ENCODE results near the gene TMOD2. TPM values are rescaled to one million over a fixed set of nuclear protein-coding genes. Genes with fewer than 3 reads are reported as not detected.

Gene TMOD2
- total and polyA plus RNA-seq, 2 donors (not counting 1 experiment from before 2014, with no cell fraction given): 7.0 to 11.2 TPM

DNA sequence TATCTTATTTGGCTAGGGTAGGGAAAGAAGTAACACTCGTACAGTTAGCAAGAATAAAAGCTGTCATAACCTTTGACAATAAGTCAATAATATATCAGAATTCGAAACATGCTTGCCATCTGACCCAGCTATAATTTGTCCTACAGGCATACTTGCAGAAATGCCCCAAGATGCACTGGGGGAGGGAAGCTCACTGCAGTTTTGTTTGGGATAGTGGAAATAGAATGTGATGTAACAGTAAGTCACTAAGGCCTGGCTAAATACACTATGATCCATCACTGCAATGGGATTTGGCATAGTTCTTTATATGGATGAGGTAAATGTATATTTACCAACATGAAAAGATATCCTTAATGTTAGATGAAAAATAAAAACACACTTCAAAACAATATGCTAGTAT, 52.6 kb downstream of the TMOD2 start:
- H3K4me3 ChIP-seq (replicated peaks in 1 of 4; ENCODE audit: control extremely low read depth in 1 of 4, insufficient read depth in 1 of 4, low read depth in 3 of 4, low read length in 4 of 4): no peak overlapping the region
- H3K9me3 ChIP-seq (ENCODE audit: control insufficient read depth, insufficient read depth, low read depth, low read length): no peaks in the 10 kb centered on the region
- H3K79me2 ChIP-seq (ENCODE audit: control insufficient read depth, insufficient read depth, low read length): no peaks in the 10 kb centered on the region
- H3K27ac ChIP-seq (ENCODE audit: insufficient read depth, low read length): no peak overlapping the region
- H2AFZ ChIP-seq (ENCODE audit: low read length): no peak overlapping the region
- TF ChIP-seq, protein P1, sequence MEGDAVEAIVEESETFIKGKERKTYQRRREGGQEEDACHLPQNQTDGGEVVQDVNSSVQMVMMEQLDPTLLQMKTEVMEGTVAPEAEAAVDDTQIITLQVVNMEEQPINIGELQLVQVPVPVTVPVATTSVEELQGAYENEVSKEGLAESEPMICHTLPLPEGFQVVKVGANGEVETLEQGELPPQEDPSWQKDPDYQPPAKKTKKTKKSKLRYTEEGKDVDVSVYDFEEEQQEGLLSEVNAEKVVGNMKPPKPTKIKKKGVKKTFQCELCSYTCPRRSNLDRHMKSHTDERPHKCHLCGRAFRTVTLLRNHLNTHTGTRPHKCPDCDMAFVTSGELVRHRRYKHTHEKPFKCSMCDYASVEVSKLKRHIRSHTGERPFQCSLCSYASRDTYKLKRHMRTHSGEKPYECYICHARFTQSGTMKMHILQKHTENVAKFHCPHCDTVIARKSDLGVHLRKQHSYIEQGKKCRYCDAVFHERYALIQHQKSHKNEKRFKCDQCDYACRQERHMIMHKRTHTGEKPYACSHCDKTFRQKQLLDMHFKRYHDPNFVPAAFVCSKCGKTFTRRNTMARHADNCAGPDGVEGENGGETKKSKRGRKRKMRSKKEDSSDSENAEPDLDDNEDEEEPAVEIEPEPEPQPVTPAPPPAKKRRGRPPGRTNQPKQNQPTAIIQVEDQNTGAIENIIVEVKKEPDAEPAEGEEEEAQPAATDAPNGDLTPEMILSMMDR (conservative IDR thresholded peaks at IDR 0.05 in 1 of 2, IDR thresholded peaks at IDR 0.05 in 1 of 2; ENCODE audit: low read depth in 1 of 2, low read length in 2 of 2): no peak
- TF ChIP-seq EZH2 (IDR thresholded peaks at IDR 0.05; ENCODE audit: low read length, missing control alignments): no peak
- no peaks in the 10 kb centered on the region for H3K4me1 ChIP-seq (ENCODE audit: control insufficient read depth, extremely low read depth, insufficient read depth, low read length)
- H3K36me3 ChIP-seq (ENCODE audit: control insufficient read depth, insufficient read depth, low read length): peaks cover 5% of the 10 kb centered on the region
- no peaks in the 10 kb centered on the region for H3K27me3 ChIP-seq (ENCODE audit: control insufficient read depth, insufficient read depth, low read length)
- no peaks in the 10 kb centered on the region for H4K20me1 ChIP-seq (ENCODE audit: control insufficient read depth, extremely low read depth, insufficient read depth, low read length)
- peak in 1 of 2 donors; percentile 34 for DNase-seq (ENCODE audit: low read depth in 2 of 2)
- no peak overlapping the region for H3K4me2 ChIP-seq (ENCODE audit: extremely low read depth, insufficient read depth, low read length)
- no peak overlapping the region for H3K9ac ChIP-seq (ENCODE audit: insufficient read depth, low read length)

GRCh38 chr15:51806123-51806522, 54.7 kb downstream of the TMOD2 start:
- Histone ChIP-seq H2AFZ (ENCODE audit: low read length) (no peak overlapping the region), H3K4me3 (replicated peaks in 1 of 4; ENCODE audit: control extremely low read depth in 1 of 4, insufficient read depth in 1 of 4, low read depth in 3 of 4, low read length in 4 of 4) (no peak overlapping the region), H3K79me2 (ENCODE audit: control insufficient read depth, insufficient read depth, low read length) (no peaks in the 10 kb centered on the region), H3K27ac (ENCODE audit: insufficient read depth, low read length) (no peak overlapping the region), H3K36me3 (ENCODE audit: control insufficient read depth, insufficient read depth, low read length) (peaks cover 5% of the 10 kb centered on the region), H3K27me3 (ENCODE audit: control insufficient read depth, insufficient read depth, low read length) (no peaks in the 10 kb centered on the region), H3K4me1 (ENCODE audit: control insufficient read depth, extremely low read depth, insufficient read depth, low read length) (no peaks in the 10 kb centered on the region), H3K4me2 (ENCODE audit: extremely low read depth, insufficient read depth, low read length) (no peak overlapping the region), H3K9ac (ENCODE audit: insufficient read depth, low read length) (no peak overlapping the region), H3K9me3 (ENCODE audit: control insufficient read depth, insufficient read depth, low read depth, low read length) (no peaks in the 10 kb centered on the region), H4K20me1 (ENCODE audit: control insufficient read depth, extremely low read depth, insufficient read depth, low read length) (no peaks in the 10 kb centered on the region)
- TF ChIP-seq EZH2 (IDR thresholded peaks at IDR 0.05; ENCODE audit: low read length, missing control alignments): no peak
- TF ChIP-seq, protein P1 (conservative IDR thresholded peaks at IDR 0.05 in 1 of 2, IDR thresholded peaks at IDR 0.05 in 1 of 2; ENCODE audit: low read depth in 1 of 2, low read length in 2 of 2): no peak
- no peak for DNase-seq (ENCODE audit: low read depth in 2 of 2)

GRCh38 chr15:51809457-51809856, 58.1 kb downstream of the TMOD2 start:
- Histone ChIP-seq H3K27ac (ENCODE audit: insufficient read depth, low read length) (no peak overlapping the region), H3K9me3 (ENCODE audit: control insufficient read depth, insufficient read depth, low read depth, low read length) (no peaks in the 10 kb centered on the region), H3K4me3 (replicated peaks in 1 of 4; ENCODE audit: control extremely low read depth in 1 of 4, insufficient read depth in 1 of 4, low read depth in 3 of 4, low read length in 4 of 4) (no peak overlapping the region), H3K27me3 (ENCODE audit: control insufficient read depth, insufficient read depth, low read length) (no peaks in the 10 kb centered on the region), H3K79me2 (ENCODE audit: control insufficient read depth, insufficient read depth, low read length) (no peaks in the 10 kb centered on the region), H3K36me3 (ENCODE audit: control insufficient read depth, insufficient read depth, low read length) (peaks cover 5% of the 10 kb centered on the region), H3K4me2 (ENCODE audit: extremely low read depth, insufficient read depth, low read length) (no peak overlapping the region), H4K20me1 (ENCODE audit: control insufficient read depth, extremely low read depth, insufficient read depth, low read length) (no peaks in the 10 kb centered on the region), H2AFZ (ENCODE audit: low read length) (no peak overlapping the region), H3K9ac (ENCODE audit: insufficient read depth, low read length) (no peak overlapping the region), H3K4me1 (ENCODE audit: control insufficient read depth, extremely low read depth, insufficient read depth, low read length) (no peaks in the 10 kb centered on the region)
- TF ChIP-seq, protein P1 (conservative IDR thresholded peaks at IDR 0.05 in 1 of 2, IDR thresholded peaks at IDR 0.05 in 1 of 2; ENCODE audit: low read depth in 1 of 2, low read length in 2 of 2): no peak
- no peak for TF ChIP-seq EZH2 (IDR thresholded peaks at IDR 0.05; ENCODE audit: low read length, missing control alignments)
- no peak for DNase-seq (ENCODE audit: low read depth in 2 of 2)

Data from fibroblast of lung (primary cell).